NCI-H460 (cell line): ENCODE data around the gene IRF2. TPM values are rescaled to one million over a fixed set of nuclear protein-coding genes. Genes with fewer than 3 reads are reported as not detected.

Experiments
- DNase-seq: peaks from one replicate; pipeline ENCODE4 v3.0.0-alpha.2; 2016; ENCODE audit warnings: low read depth; ENCODE audit errors: extremely low read depth
- total RNA-seq: library from RNA; depleted of rRNA; stranded (reverse); fragments of >200 nt; shearing (Covaris generic); gene quantifications from 2 replicates; pipeline ENCODE4 v1.2.3, GENCODE V29; 2014

IRF2 gene
- total RNA-seq, 1 experiment from 2014 or later, result 27.2 TPM

DNA sequence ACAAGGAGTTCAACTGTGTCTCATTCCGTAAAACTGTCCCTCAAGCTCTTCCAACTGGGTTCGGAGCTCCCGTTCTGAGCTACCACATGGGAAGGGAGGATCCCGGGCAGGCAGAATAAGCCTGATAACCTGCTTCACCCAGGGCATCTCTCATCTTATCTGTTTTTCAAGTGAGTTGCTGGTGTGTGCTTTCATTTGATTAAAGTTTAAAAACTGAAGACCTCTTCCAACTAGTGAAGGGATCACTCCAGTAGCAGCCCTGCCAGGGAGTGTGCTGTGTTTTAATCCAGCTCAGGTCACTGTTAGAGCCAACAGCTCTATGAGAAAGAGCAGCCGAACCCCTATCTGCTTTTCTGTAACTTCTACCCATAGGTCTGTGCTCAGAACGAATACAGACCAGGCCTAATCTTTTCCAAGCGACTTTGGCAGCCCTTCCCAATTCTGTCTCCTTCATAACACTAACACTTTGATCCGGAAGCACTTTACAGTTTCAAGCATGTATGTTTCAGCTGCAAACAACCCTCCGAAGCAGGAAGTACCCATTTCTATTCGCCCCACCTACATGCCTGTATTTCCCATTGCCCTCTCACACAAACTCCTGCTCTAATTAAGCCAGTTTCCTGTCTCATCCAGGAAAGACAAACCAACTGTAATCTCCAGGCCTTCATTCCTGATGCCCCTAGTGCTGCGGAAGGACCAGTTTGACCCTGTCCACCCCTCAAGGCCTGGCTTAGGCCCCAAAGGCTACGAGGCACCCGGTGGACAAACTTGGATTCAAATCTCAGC, 60.9 kb downstream of the IRF2 start:
- no peak for DNase-seq

- DNase-seq, result no peak
Measured at GRCh38 chr4:184410748-184411147, 63.6 kb downstream of the IRF2 start.

DNA sequence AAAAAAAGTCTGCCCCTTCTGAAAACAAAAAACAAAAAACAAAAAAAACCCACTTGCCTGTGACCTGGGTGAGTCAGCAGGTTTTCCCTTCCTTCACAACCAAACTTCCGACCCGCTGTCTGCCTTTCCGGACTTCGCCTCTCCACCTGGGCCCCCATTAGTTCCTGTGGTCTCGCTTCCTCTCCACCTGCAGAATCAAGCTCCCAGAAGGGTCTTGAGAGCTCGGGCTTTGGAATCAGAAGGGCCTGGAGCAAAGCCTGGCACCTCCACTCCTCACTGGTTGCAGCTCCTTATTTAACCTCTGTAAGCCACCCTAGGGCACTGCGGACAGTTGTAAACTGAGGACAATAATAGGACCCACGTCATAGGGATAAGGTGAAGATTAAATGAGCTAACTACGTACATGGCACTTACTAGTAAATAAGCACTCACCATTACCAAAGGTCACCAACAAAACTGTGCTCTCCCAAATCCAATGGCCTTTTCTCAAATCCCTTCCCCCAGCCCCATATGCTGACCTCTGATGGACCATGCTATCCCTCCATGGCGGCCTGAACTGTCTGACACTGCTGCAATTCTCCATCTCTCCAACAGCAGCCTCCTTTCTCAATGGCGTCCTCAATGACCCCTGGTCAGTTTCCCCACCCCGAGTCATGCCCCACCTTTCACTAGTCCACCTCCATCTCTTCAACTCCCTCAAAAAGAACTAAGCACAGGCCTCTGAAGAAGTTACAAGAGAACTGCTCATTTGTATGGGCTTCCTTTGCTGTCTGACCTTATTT, 64.2 kb downstream of the IRF2 start:
- no peak for DNase-seq

- DNase-seq, result no peak
Measured at GRCh38 chr4:184409502-184409901, 64.8 kb downstream of the IRF2 start.

DNA sequence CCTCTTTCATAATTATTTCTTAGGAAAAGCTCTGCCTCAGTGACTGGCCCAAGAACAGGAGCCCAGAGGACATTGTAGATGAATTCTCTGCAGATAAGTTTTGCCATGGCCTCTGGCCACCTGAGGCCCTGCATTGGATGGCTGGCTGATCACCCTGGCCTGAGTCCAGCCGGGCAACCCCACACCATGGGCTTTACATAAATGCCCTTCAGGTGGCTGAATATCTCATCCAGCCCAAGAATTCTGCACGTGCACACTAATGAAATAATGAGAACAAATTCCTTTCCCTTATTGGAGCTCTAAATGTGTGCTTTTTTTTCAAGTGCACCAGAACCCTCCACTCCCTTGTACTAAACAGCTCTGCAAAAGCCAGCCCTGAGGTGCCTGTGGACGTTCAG, 65.7 kb downstream of the IRF2 start:
- no peak for DNase-seq

DNA sequence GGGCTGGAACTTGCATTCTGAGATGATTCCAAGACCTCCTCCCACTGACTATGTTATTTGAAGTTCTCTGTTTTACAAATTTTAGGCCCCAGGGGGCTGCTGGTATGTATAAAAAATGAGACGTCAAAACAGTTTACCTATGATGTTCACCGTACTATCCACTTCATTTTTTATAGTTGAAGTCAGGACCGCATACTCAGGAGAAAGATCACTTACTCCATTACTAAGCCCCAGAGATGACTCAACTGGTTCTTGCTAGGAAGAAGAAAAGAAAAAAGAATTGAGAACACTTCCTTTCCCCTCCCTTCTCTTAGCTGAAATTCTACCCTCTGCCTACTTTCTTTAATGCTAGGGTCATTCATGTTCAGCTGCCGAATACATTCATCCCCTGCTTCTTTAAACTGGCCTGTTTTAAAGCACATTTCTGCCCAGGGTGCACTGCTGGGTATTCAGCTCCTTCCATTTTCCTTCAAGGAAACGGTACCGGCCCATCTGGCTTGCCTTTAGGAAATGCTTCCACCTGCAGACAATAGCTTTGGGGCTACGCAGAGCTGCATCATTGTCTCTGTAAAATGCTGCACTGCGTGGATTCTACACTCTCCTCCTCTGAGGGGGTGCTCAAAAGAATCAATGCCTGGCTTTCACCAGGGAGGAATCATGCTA, 66.2 kb downstream of the IRF2 start:
- no peak for DNase-seq

DNA sequence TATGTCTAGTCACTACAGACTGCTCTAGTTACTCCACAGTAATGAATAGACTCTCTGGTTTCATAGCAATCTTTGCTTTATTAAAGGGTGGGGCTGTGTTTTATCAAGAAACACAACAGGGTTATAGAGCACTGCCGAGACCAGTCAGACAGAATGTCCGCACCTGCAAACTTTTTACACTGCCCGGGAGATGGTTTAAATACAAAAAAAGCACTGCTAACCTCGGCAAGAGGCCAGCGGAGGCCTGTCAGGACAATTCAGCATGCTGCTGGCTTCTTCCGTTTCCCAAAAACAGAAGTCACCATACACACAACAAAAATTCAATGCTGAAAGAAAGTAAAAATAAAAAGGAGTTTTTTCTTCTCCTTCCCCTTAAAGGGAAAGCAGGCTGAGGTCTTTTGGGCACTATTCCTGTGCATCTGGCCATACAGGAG, 67.4 kb downstream of the IRF2 start:
- no peak for DNase-seq

DNA sequence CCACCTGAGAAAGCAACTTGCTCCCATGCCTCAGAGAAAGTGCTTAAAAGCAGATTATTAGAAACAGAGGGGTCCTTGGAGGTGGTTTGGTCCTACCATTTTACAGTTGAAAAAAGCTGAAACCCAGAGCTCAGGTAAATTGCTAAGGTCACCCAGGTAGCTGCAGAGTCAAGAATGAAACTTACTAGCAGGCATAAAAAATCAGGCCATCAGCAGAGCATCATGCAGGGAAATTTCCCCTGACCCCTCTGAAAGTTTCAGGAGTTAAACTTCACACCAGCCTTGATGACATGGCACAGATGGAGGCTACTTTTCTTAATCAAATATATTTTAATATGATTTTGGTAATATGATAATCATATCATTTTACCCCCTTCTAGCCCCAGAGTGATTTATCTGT, 70.3 kb downstream of the IRF2 start:
- DNase-seq, result no peak

- no peak for DNase-seq
Measured at GRCh38 chr4:184403384-184403781, 71.0 kb downstream of the IRF2 start.

DNA sequence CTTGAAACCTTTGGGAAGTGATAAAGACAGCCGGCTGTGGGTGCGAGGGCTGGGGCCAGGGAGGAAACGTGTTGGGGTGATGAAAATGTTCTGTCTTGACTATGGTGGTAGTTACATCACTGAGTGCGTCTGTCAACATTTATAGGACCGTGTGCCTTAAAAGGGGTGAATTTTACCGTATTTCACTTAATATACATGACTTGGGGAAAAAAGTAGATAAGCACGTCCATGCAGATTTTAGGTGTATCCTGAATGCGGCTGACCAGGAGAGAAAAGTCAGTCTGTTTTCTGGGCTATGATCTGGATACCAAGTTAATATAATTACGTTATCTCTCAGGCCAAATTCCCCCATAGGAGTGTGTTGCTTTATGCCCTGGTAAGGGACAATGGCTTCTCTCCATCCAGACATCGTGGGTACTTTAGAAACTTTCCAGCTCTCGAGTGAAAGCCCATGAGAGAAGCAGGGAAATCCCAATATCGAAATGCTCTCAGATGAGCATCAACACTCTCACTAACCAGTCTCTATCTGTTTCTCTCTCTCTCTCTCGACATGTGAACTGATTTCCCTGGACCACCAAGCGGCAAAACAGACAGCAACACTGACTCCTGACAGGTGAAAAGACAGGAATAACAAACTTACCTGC, 71.5 kb downstream of the IRF2 start:
- DNase-seq, result no peak

DNA sequence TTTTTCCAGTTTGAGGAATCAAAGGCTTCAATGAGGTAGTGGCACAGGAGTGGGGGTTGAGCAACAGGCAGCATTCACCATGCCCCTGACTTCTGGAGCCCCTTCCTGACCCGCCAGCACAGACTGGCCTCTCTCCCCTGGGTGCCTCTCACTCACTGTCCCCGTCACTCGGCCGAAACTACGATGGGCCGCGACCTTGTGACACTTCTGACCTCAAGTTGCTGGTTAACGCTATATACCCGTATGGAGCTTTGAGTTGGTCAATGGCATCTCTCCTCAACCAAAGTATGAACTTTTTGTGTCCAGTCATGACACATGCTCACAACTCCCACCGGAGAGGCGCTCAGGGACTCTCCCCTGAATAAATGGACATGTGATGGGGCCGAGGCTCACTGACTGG, 72.1 kb downstream of the IRF2 start:
- no peak for DNase-seq

GRCh38 chr4:184401397-184402171, 72.8 kb downstream of the IRF2 start:
- no peak for DNase-seq

GRCh38 chr4:184400891-184401290, 73.5 kb downstream of the IRF2 start:
- no peak for DNase-seq

DNA sequence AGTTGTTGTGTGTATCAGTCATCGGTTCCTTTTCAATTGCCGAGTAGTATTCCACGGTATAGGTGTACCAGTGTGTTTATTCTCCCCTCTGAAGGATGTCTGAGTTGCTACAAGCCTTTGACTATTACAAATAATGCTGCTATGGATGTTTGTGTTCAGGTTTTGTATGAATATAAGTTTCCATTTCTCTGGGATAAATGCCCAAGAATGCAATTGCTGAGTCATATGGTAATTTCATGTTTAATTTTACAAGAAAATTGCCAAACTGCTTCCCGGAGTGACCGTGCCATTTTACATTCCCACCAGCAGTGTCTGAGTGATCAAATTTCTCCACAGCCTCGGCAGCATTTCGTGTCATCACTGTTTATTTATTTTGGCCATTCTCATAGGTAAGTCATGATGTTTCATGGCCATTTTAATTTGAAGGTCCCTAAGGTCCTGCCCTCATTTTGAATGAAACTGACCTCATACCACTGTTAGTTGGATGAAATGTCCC, 73.9 kb downstream of the IRF2 start:
- DNase-seq, result peak; percentile 33

DNA sequence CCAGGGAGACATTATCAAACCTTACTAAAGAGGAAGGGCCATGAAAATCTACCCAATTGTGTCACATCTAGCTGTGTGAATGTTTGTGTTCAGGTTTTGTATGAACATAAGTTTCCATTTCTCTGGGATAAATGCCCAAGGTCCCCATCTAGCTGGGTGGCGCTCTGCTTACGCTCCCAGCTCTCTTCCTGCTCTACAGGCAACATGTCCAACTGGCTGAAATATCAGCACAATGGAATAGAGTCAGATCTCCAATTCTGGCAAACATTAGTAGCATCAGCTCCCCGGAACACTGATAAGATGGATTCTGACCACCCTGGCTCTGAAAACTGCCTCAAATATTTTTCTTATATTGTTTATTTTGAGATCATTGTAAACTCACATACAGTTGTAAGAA, 74.8 kb downstream of the IRF2 start:
- no peak for DNase-seq

- no peak for DNase-seq
Measured at GRCh38 chr4:184398741-184399511, 75.4 kb downstream of the IRF2 start.

- DNase-seq, result no peak
Measured at GRCh38 chr4:184397516-184398163, 76.7 kb downstream of the IRF2 start.

GRCh38 chr4:184396570-184397515, 77.5 kb downstream of the IRF2 start:
- DNase-seq, result no peak
